Skeletal muscle satellite cell (primary cell): Measurements from ENCODE around the gene RASGEF1C. TPM values are rescaled to one million over a fixed set of nuclear protein-coding genes. Genes with fewer than 3 reads are reported as not detected.

Experiments
- H3K27me3 ChIP-seq: 2 replicates; pipeline ENCODE4 v1.7.0; 2013; ENCODE audit warnings: low read length; ENCODE audit not compliant: control insufficient read depth, insufficient read depth
- H3K36me3 ChIP-seq: 2 replicates; pipeline ENCODE4 v1.7.0; 2013; ENCODE audit warnings: mild to moderate bottlenecking, control low read depth, low read length; ENCODE audit not compliant: insufficient read depth
- H3K4me1 ChIP-seq: 2 replicates; pipeline ENCODE4 v1.7.0; 2013; ENCODE audit warnings: low read length; ENCODE audit not compliant: control insufficient read depth, insufficient read depth
- H3K4me2 ChIP-seq: 2 replicates; pipeline ENCODE4 v1.7.0; 2013; ENCODE audit warnings: mild to moderate bottlenecking, low read length
- H3K4me3 ChIP-seq: 2 replicates; pipeline ENCODE4 v1.7.0; 2013; ENCODE audit warnings: low read length
- H3K9ac ChIP-seq: 2 replicates; pipeline ENCODE4 v1.7.0; 2013; ENCODE audit warnings: mild to moderate bottlenecking, low read depth, low read length, moderate library complexity
- H3K9me3 ChIP-seq: replicated peaks from 2 replicates; pipeline ENCODE4 v1.7.0; 2013; ENCODE audit warnings: mild to moderate bottlenecking, control low read depth, low read length
- total RNA-seq: library from RNA; depleted of rRNA; stranded (reverse); fragments of >200 nt; gene quantifications from 2 replicates; pipeline ENCODE4 v1.2.3, GENCODE V29; 2012; rRNA removed

RASGEF1C gene
- total RNA-seq: not detected in 2 replicates

DNA sequence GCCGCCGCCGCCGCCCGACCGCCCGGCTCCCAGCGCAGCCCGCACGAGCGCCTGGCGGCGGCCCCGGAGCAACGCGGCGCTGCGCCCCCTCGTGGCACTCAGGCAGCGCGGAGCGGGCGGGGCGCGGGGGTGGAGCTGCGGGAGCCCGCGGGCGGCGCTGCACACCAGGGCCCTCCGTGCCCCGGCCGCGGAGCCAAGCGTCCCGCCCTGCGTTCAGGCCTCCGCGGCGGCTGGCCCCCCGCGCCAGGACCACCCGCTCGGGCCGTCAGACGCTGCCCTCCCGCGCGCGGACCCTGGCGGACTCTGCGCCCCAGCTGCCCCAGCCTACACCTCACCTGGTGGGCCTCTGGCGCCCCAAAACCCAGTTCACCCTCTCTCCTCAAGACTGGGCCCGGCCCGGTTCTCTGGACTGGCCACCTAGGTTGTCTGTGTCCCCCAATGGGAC lies at the start of gene RASGEF1C:
TSS of gene RASGEF1C (minus strand) at position 75 of the 445 bp plus-strand sequence. CDS start 71,159 bp downstream, outside the sequence.
- Histone ChIP-seq H3K4me1 (peaks cover 3% of the 10 kb centered on the region), H3K27me3 (peaks cover 18% of the 10 kb centered on the region), H3K9me3 (no peaks in the 10 kb centered on the region), H3K36me3 (no peaks in the 10 kb centered on the region), H3K9ac (no peak within 1 kb of the TSS), H3K4me2 (peak within 1 kb of the TSS; percentile 76), H3K4me3 (peak within 1 kb of the TSS; percentile 54)

DNA sequence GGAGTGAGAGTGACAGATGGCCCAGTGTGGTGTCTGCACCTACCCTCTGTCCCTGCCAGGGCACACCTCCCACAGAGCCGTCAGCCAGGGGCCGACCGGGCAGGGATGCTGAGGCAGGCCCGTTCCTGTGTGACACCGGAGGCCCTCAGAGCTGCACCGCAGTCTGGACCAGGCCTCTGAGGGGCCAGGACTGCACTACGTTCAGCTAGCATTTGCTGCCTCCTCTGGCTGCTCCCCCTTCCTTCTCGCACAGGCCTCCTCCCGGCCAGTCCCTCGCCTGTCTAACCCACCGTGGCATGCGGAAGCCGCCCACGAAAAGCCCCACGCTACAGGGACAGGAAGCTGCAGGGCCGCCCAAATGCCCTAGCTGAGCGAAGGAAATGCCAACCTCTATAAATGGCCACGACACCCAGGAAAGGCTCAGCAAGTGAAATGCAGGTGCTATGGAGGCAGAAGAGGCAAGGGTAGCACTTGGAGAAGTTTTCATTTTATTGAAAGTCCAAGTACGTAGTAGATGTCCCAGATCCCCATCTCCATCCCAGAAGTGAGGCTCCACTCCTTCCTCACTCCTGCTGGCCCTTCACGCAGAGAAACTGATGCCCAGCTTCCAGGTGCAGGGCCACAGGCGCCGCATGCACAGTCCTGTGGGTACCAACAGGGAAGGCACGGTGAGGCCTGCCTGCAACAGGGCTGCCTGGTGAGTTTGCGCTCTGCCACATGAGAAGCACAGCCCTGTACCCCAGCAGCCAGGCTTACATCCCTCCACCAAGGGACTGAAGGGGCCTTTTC lies 44.2 kb upstream of the RASGEF1C start:
- Histone ChIP-seq H3K36me3 (peaks cover 57% of the 10 kb centered on the region), H3K4me3 (no peak overlapping the region), H3K27me3 (no peaks in the 10 kb centered on the region), H3K9ac (no peak overlapping the region), H3K4me1 (no peaks in the 10 kb centered on the region), H3K4me2 (no peak overlapping the region), H3K9me3 (peaks cover 60% of the 10 kb centered on the region)

- H3K4me2 ChIP-seq: no peak overlapping the region
- peaks cover 46% of the 10 kb centered on the region for H3K9me3 ChIP-seq
- H3K4me3 ChIP-seq: no peak overlapping the region
- no peak overlapping the region for H3K9ac ChIP-seq
- H3K36me3 ChIP-seq: peaks cover 58% of the 10 kb centered on the region
- H3K4me1 ChIP-seq: no peaks in the 10 kb centered on the region
- H3K27me3 ChIP-seq: no peaks in the 10 kb centered on the region
These were observed 42.9 kb upstream of the RASGEF1C start for GRCh38 chr5:180251887-180252286.

- Histone ChIP-seq H3K4me2 (no peak overlapping the region), H3K4me1 (no peaks in the 10 kb centered on the region), H3K9ac (no peak overlapping the region), H3K36me3 (peaks cover 56% of the 10 kb centered on the region), H3K9me3 (peaks cover 46% of the 10 kb centered on the region), H3K27me3 (no peaks in the 10 kb centered on the region), H3K4me3 (no peak overlapping the region)
These were observed 42.1 kb upstream of the RASGEF1C start for GRCh38 chr5:180251141-180251540.

DNA sequence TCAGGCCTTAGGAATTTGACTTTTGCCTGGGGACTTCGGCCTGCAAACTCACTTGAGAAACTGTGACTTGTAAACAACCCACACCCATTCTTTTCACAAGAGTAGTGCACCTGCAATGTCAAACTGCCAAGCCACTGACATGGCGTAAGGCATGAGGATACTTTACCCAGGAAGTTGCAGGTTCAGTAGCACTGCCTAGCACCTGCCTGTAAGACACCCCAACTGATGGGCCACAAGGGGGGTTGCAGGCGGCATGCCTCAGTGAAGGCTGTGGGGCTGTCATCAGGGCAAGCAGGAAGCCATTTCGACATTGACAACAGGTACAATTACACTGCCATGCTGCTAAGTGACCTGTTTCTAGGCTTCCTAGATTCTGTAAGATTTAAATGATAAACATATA lies 41.3 kb upstream of the RASGEF1C start:
- Histone ChIP-seq H3K9me3 (peaks cover 39% of the 10 kb centered on the region), H3K27me3 (no peaks in the 10 kb centered on the region), H3K9ac (no peak overlapping the region), H3K4me3 (no peak overlapping the region), H3K4me2 (no peak overlapping the region), H3K4me1 (no peaks in the 10 kb centered on the region), H3K36me3 (peaks cover 56% of the 10 kb centered on the region)

GRCh38 chr5:180241600-180241999 lies 32.6 kb upstream of the RASGEF1C start:
- Histone ChIP-seq H3K4me2 (no peak overlapping the region), H3K9ac (no peak overlapping the region), H3K4me1 (no peaks in the 10 kb centered on the region), H3K9me3 (no peaks in the 10 kb centered on the region), H3K4me3 (no peak overlapping the region), H3K27me3 (no peaks in the 10 kb centered on the region), H3K36me3 (peaks cover 39% of the 10 kb centered on the region)

- Histone ChIP-seq H3K36me3 (peaks cover 53% of the 10 kb centered on the region), H3K4me2 (no peak overlapping the region), H3K4me3 (no peak overlapping the region), H3K9ac (no peak overlapping the region), H3K4me1 (no peaks in the 10 kb centered on the region), H3K9me3 (no peaks in the 10 kb centered on the region), H3K27me3 (no peaks in the 10 kb centered on the region)
These were observed 29.6 kb upstream of the RASGEF1C start for GRCh38 chr5:180238631-180239030.

GRCh38 chr5:180235846-180236245 lies 26.8 kb upstream of the RASGEF1C start:
- no peak overlapping the region for H3K9ac ChIP-seq
- H3K4me1 ChIP-seq: no peaks in the 10 kb centered on the region
- no peaks in the 10 kb centered on the region for H3K27me3 ChIP-seq
- no peaks in the 10 kb centered on the region for H3K9me3 ChIP-seq
- peaks cover 42% of the 10 kb centered on the region for H3K36me3 ChIP-seq
- H3K4me3 ChIP-seq: no peak overlapping the region
- H3K4me2 ChIP-seq: no peak overlapping the region

DNA sequence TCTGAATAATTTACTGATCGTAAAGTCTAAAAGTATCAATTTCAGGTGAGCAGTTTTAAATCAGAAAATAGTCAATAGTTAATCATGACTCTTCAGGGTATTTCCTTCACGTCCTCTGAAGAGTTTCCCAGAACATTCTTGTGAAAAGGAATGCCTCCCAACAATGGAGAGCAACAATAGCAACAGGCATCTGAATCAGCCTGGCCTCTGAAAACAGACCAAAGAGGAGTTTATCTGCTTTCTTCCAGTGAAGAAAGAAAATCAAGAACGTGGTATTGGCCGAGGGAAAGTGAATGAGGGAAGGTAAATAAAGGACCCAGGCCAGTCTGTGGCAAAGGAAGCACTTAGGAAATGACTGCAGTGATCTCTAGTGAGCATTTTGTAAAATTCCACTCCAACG lies 26.1 kb upstream of the RASGEF1C start:
- H3K4me1 ChIP-seq: no peaks in the 10 kb centered on the region
- H3K9me3 ChIP-seq: no peaks in the 10 kb centered on the region
- no peak overlapping the region for H3K4me3 ChIP-seq
- H3K4me2 ChIP-seq: no peak overlapping the region
- no peaks in the 10 kb centered on the region for H3K27me3 ChIP-seq
- H3K36me3 ChIP-seq: peaks cover 35% of the 10 kb centered on the region
- no peak overlapping the region for H3K9ac ChIP-seq

GRCh38 chr5:180234271-180234670 lies 25.3 kb upstream of the RASGEF1C start:
- Histone ChIP-seq H3K4me2 (no peak overlapping the region), H3K9ac (no peak overlapping the region), H3K9me3 (no peaks in the 10 kb centered on the region), H3K4me3 (no peak overlapping the region), H3K4me1 (no peaks in the 10 kb centered on the region), H3K27me3 (no peaks in the 10 kb centered on the region), H3K36me3 (peaks cover 35% of the 10 kb centered on the region)

DNA sequence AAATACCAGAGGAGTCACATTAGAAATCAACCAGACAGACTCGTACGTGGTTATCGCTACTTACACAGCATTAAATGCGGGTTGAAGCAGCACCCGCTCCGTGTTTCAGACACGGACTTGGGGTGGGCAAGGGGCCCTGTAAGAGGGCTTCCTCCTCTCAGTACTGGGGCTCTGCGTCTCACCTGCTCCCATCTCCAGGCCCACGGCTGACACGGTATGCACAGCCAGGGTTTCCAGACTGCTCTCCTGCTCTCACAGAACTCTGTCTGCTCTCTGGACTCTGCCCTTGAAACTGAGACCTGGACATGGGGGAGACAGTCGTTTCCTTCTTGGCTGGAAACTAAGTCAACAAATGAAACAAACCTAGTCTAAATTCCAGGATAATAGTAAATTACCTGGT lies 24.7 kb upstream of the RASGEF1C start:
- Histone ChIP-seq H3K9me3 (no peaks in the 10 kb centered on the region), H3K9ac (no peak overlapping the region), H3K4me1 (no peaks in the 10 kb centered on the region), H3K4me3 (no peak overlapping the region), H3K27me3 (no peaks in the 10 kb centered on the region), H3K36me3 (peaks cover 35% of the 10 kb centered on the region), H3K4me2 (no peak overlapping the region)

- Histone ChIP-seq H3K9ac (no peak overlapping the region), H3K4me1 (no peaks in the 10 kb centered on the region), H3K4me2 (no peak overlapping the region), H3K9me3 (no peaks in the 10 kb centered on the region), H3K4me3 (no peak overlapping the region), H3K27me3 (no peaks in the 10 kb centered on the region), H3K36me3 (peaks cover 16% of the 10 kb centered on the region)
These were observed 21.0 kb upstream of the RASGEF1C start for GRCh38 chr5:180230017-180230416.
